H1 (cell line): ENCODE data around the gene PEX14.

Source experiments
- CTCF ChIP-seq, 3 experiments: IDR thresholded peaks; 1 replicate in 2 of 3; 2 replicates in 1 of 3; pipeline versions ENCODE4 v1.5.1 to v1.6.1; 2011; ENCODE audit warnings: low read length in 3 of 3, mild to moderate bottlenecking in 3 of 3, inconsistent platforms in 2 of 3, low read depth in 1 of 3, moderate library complexity in 1 of 3; ENCODE audit not compliant: insufficient read depth in 1 of 3; ENCODE audit errors: control extremely low read depth in 1 of 3
- EZH2 ChIP-seq: fragments of 200-600 bp; sonication (generic); IDR thresholded peaks from 2 replicates; pipeline ENCODE4 v1.7.1; 2012; ENCODE audit warnings: low read depth, mild to moderate bottlenecking, moderate library complexity, low read length, inconsistent platforms; ENCODE audit not compliant: severe bottlenecking
- FOSL1 ChIP-seq: IDR thresholded peaks from 2 replicates; pipeline ENCODE4 v1.6.1; 2011; ENCODE audit warnings: mild to moderate bottlenecking, low read depth, low read length, moderate library complexity; ENCODE audit not compliant: insufficient read depth
- HDAC6 ChIP-seq: IDR thresholded peaks from one replicate; pipeline ENCODE4 v1.7.1; 2012; ENCODE audit warnings: low read depth, mild to moderate bottlenecking, inconsistent platforms, low read length, moderate library complexity
- PHF8 ChIP-seq: fragments of 200-600 bp; sonication (generic); conservative IDR thresholded peaks from 2 replicates; pipeline ENCODE4 v1.7.1; 2012; ENCODE audit warnings: low read depth, mild to moderate bottlenecking, inconsistent platforms, low read length, moderate library complexity
- POLR2AphosphoS5 ChIP-seq: IDR thresholded peaks from 2 replicates; pipeline ENCODE4 v1.6.1; 2011; ENCODE audit warnings: low read depth, low read length
- RAD21 ChIP-seq, 2 experiments: IDR thresholded peaks in 1 of 2; conservative IDR thresholded peaks in 1 of 2; 2 replicates each; pipeline ENCODE4 v1.6.1; 2011; ENCODE audit warnings: low read depth in 2 of 2, low read length in 2 of 2, improper control_type of control experiment in 1 of 2, inconsistent platforms in 1 of 2, mild to moderate bottlenecking in 1 of 2, moderate library complexity in 1 of 2
- SP1 ChIP-seq: IDR thresholded peaks from 2 replicates; pipeline ENCODE4 v1.6.1; 2011; ENCODE audit warnings: low read depth, low read length
- SP2 ChIP-seq: IDR thresholded peaks from 2 replicates; pipeline ENCODE4 v1.6.1; 2012; ENCODE audit warnings: mild to moderate bottlenecking, low read length, inconsistent platforms
- YY1 ChIP-seq: IDR thresholded peaks from 2 replicates; pipeline ENCODE4 v1.6.1; 2011; ENCODE audit warnings: low read depth, mild to moderate bottlenecking, low read length

GRCh38 chr1:10520497-10520896 is 45.7 kb downstream of the PEX14 start:
- TF ChIP-seq EZH2: no peak
- TF ChIP-seq YY1: no peak
- no peak for TF ChIP-seq CTCF (IDR thresholded peaks at IDR 0.05; ENCODE audit: control extremely low read depth in 1 of 3, insufficient read depth in 1 of 3, low read depth in 1 of 3, low read length in 3 of 3)
- no peak for TF ChIP-seq RAD21 (IDR thresholded peaks at IDR 0.05 in 1 of 2, conservative IDR thresholded peaks at IDR 0.05 in 1 of 2; ENCODE audit: low read depth in 2 of 2, low read length in 2 of 2)
- no peak for TF ChIP-seq POLR2AphosphoS5
- no peak for TF ChIP-seq SP2
- TF ChIP-seq SP1: no peak
- no peak for TF ChIP-seq HDAC6
- no peak for TF ChIP-seq PHF8
- no peak for TF ChIP-seq FOSL1
